ENCODE measurements around the gene FAM13C. TPM values are rescaled to one million over a fixed set of nuclear protein-coding genes. Genes with fewer than 3 reads are reported as not detected.

FAM13C gene
- total RNA-seq, 2 donors from 2014 or later: not detected

- H3K36me3 Mint-ChIP-seq (ENCODE audit: insufficient read depth in 2 of 2): no peaks in the 10 kb centered on the region
- H3K4me3 Mint-ChIP-seq: no peak overlapping the region
- no peak overlapping the region for H3K27ac Mint-ChIP-seq
- DNase-seq (no peak), ATAC-seq (replicated peaks in 1 of 2) (no peak)
- no peaks in the 10 kb centered on the region for H3K27me3 Mint-ChIP-seq (ENCODE audit: low read depth)
- no peaks in the 10 kb centered on the region for H3K4me1 Mint-ChIP-seq (ENCODE audit: low read depth)
- H3K9me3 Mint-ChIP-seq: no peaks in the 10 kb centered on the region
Measured at GRCh38 chr10:59324597-59324996, 37.8 kb downstream of the FAM13C start.

DNA sequence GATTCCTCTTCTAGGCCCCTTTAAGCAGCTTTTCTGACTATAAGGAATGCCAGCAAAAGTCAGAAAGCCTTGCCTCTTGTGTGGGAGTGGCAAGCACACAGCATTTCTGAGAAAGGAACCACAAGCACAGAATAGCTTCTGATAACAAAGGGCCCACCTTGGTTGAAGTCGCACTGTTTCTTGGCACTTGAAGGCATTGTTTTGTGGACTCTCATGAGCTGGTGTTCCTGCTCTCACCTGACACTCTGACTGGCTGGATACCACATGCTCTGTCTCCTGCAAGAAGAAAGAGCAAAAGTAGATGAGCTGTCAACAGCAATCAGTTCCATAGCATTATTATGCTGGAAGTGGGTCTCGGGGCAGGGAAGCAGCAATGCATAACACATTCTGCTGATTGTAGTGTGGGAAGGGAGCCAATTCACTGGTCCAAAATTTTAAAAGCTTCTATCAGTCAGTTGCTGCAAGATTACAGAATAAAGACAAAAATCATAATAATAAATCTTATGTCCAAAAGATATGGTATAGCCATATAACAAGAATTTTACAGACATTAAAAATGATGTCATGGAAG, 38.4 kb downstream of the FAM13C start:
- DNase-seq (no peak), ATAC-seq (replicated peaks in 1 of 2) (no peak)
- Mint-ChIP-seq H3K4me1 (ENCODE audit: low read depth) (no peaks in the 10 kb centered on the region), H3K4me3 (no peak overlapping the region), H3K9me3 (no peaks in the 10 kb centered on the region), H3K27ac (no peak overlapping the region), H3K27me3 (ENCODE audit: low read depth) (no peaks in the 10 kb centered on the region), H3K36me3 (ENCODE audit: insufficient read depth in 2 of 2) (no peaks in the 10 kb centered on the region)

- Mint-ChIP-seq H3K4me3 (no peak overlapping the region), H3K27me3 (ENCODE audit: low read depth) (no peaks in the 10 kb centered on the region), H3K36me3 (ENCODE audit: insufficient read depth in 2 of 2) (no peaks in the 10 kb centered on the region), H3K9me3 (no peaks in the 10 kb centered on the region), H3K27ac (no peak overlapping the region), H3K4me1 (ENCODE audit: low read depth) (no peaks in the 10 kb centered on the region)
- no peak for DNase-seq
- no peak for ATAC-seq (replicated peaks in 1 of 2)
Measured at GRCh38 chr10:59323036-59323459, 39.3 kb downstream of the FAM13C start.

GRCh38 chr10:59322131-59322530, 40.2 kb downstream of the FAM13C start:
- no peaks in the 10 kb centered on the region for H3K9me3 Mint-ChIP-seq
- no peaks in the 10 kb centered on the region for H3K36me3 Mint-ChIP-seq (ENCODE audit: insufficient read depth in 2 of 2)
- H3K27me3 Mint-ChIP-seq (ENCODE audit: low read depth): no peaks in the 10 kb centered on the region
- no peak for ATAC-seq (replicated peaks in 1 of 2)
- H3K4me3 Mint-ChIP-seq: no peak overlapping the region
- H3K4me1 Mint-ChIP-seq (ENCODE audit: low read depth): no peaks in the 10 kb centered on the region
- no peak for DNase-seq
- no peak overlapping the region for H3K27ac Mint-ChIP-seq

GRCh38 chr10:59320355-59320754, 42.0 kb downstream of the FAM13C start:
- no peaks in the 10 kb centered on the region for H3K36me3 Mint-ChIP-seq (ENCODE audit: insufficient read depth in 2 of 2)
- ATAC-seq (replicated peaks in 1 of 2) (no peak), DNase-seq (no peak)
- no peaks in the 10 kb centered on the region for H3K27me3 Mint-ChIP-seq (ENCODE audit: low read depth)
- no peak overlapping the region for H3K4me3 Mint-ChIP-seq
- no peaks in the 10 kb centered on the region for H3K9me3 Mint-ChIP-seq
- no peaks in the 10 kb centered on the region for H3K4me1 Mint-ChIP-seq (ENCODE audit: low read depth)
- H3K27ac Mint-ChIP-seq: no peak overlapping the region

GRCh38 chr10:59319854-59320253, 42.5 kb downstream of the FAM13C start:
- DNase-seq (no peak), ATAC-seq (replicated peaks in 1 of 2) (no peak)
- no peaks in the 10 kb centered on the region for H3K27me3 Mint-ChIP-seq (ENCODE audit: low read depth)
- no peaks in the 10 kb centered on the region for H3K9me3 Mint-ChIP-seq
- no peaks in the 10 kb centered on the region for H3K36me3 Mint-ChIP-seq (ENCODE audit: insufficient read depth in 2 of 2)
- no peaks in the 10 kb centered on the region for H3K4me1 Mint-ChIP-seq (ENCODE audit: low read depth)
- no peak overlapping the region for H3K27ac Mint-ChIP-seq
- H3K4me3 Mint-ChIP-seq: no peak overlapping the region

GRCh38 chr10:59317066-59317465, 45.3 kb downstream of the FAM13C start:
- ATAC-seq (replicated peaks in 1 of 2) (no peak), DNase-seq (no peak)
- Mint-ChIP-seq H3K4me3 (no peak overlapping the region), H3K27me3 (ENCODE audit: low read depth) (no peaks in the 10 kb centered on the region), H3K4me1 (ENCODE audit: low read depth) (no peaks in the 10 kb centered on the region), H3K27ac (no peak overlapping the region), H3K9me3 (peaks cover 0 to 2% of the 10 kb centered on the region in 2 donors), H3K36me3 (ENCODE audit: insufficient read depth in 2 of 2) (no peaks in the 10 kb centered on the region)

- peaks cover 0 to 2% of the 10 kb centered on the region in 2 donors for H3K9me3 Mint-ChIP-seq
- H3K27ac Mint-ChIP-seq: no peak overlapping the region
- H3K4me1 Mint-ChIP-seq (ENCODE audit: low read depth): no peaks in the 10 kb centered on the region
- H3K36me3 Mint-ChIP-seq (ENCODE audit: insufficient read depth in 2 of 2): no peaks in the 10 kb centered on the region
- DNase-seq (no peak), ATAC-seq (replicated peaks in 1 of 2) (no peak)
- H3K27me3 Mint-ChIP-seq (ENCODE audit: low read depth): no peaks in the 10 kb centered on the region
- no peak overlapping the region for H3K4me3 Mint-ChIP-seq
Measured at GRCh38 chr10:59315465-59315864, 46.9 kb downstream of the FAM13C start.

GRCh38 chr10:59314268-59314667, 48.1 kb downstream of the FAM13C start:
- Mint-ChIP-seq H3K36me3 (ENCODE audit: insufficient read depth in 2 of 2) (no peaks in the 10 kb centered on the region), H3K27ac (no peak overlapping the region), H3K4me1 (ENCODE audit: low read depth) (no peaks in the 10 kb centered on the region), H3K9me3 (peaks cover 0 to 2% of the 10 kb centered on the region in 2 donors), H3K27me3 (ENCODE audit: low read depth) (no peaks in the 10 kb centered on the region), H3K4me3 (no peak overlapping the region)
- ATAC-seq (replicated peaks in 1 of 2): no peak
- DNase-seq: no peak

DNA sequence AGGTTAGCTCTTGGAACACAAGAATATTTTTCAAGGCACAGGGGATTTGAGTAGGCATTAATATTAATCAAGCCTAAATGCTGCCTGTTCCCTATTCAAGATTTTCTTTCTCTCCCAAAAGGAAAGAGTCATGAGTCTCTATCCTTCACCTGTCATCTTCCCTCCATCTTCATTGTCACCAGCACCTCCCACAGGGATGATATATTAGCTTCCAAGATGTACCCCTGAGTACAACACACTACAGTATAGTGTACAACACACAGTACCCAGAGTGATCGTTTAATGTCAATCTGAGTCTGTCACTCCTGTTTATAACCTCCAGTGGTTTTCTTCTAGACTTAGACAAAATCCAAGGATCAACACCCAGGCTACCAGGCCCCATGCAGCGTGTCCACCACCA, 50.1 kb downstream of the FAM13C start:
- no peak for ATAC-seq (replicated peaks in 1 of 2)

GRCh38 chr10:59311025-59311424, 51.3 kb downstream of the FAM13C start:
- DNase-seq (no peak), ATAC-seq (replicated peaks in 1 of 2) (no peak)
- Mint-ChIP-seq H3K27me3 (ENCODE audit: low read depth) (no peaks in the 10 kb centered on the region), H3K4me3 (no peak overlapping the region), H3K27ac (no peak overlapping the region), H3K9me3 (peaks cover 2 to 4% of the 10 kb centered on the region in 2 donors), H3K36me3 (ENCODE audit: insufficient read depth in 2 of 2) (no peaks in the 10 kb centered on the region), H3K4me1 (ENCODE audit: low read depth) (no peaks in the 10 kb centered on the region)

More for the DNA sequence above, 50.1 kb downstream of the FAM13C start:
- H3K9me3 Mint-ChIP-seq: peaks cover 2 to 3% of the 10 kb centered on the region in 2 donors
- no peak overlapping the region for H3K4me3 Mint-ChIP-seq
- H3K4me1 Mint-ChIP-seq (ENCODE audit: low read depth): no peaks in the 10 kb centered on the region
- no peak for DNase-seq
- H3K27ac Mint-ChIP-seq: no peak overlapping the region
- no peaks in the 10 kb centered on the region for H3K36me3 Mint-ChIP-seq (ENCODE audit: insufficient read depth in 2 of 2)
- no peaks in the 10 kb centered on the region for H3K27me3 Mint-ChIP-seq (ENCODE audit: low read depth)

DNA sequence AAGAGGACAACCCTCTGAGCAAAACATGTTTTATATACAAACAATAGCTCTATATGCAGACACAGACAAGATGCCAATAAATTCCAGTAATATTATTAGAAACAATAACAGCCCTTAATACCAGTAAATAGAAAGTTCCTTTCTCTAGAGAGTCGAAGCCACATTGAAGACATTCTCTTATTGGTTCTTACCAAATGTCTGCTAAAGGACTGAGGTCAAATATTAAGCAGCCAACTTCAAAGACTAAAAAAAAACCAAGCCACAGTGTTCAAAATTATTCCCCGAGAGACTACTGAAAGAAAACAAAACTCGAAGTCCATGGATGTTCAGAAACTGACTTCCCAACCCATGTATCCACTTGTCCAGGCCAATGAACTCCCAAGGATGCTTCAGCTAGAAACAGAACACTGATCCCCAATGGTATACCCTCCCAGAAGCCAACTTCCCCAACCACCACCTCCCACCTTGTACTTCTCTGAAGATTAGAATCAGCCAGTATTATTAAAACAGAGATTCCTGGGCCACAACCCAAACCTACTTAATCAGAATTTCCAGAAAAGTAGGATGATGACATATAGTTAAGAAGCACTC, 51.9 kb downstream of the FAM13C start:
- ATAC-seq (replicated peaks in 1 of 2): no peak
- peaks cover 2 to 4% of the 10 kb centered on the region in 2 donors for H3K9me3 Mint-ChIP-seq
- DNase-seq: no peak
- no peaks in the 10 kb centered on the region for H3K36me3 Mint-ChIP-seq (ENCODE audit: insufficient read depth in 2 of 2)
- H3K27ac Mint-ChIP-seq: no peak overlapping the region
- H3K27me3 Mint-ChIP-seq (ENCODE audit: low read depth): no peaks in the 10 kb centered on the region
- H3K4me3 Mint-ChIP-seq: no peak overlapping the region
- no peaks in the 10 kb centered on the region for H3K4me1 Mint-ChIP-seq (ENCODE audit: low read depth)

GRCh38 chr10:59304521-59305097, 57.7 kb downstream of the FAM13C start:
- ATAC-seq (replicated peaks in 1 of 2) (no peak), DNase-seq (no peak)
- Mint-ChIP-seq H3K9me3 (peaks cover 0 to 6% of the 10 kb centered on the region in 2 donors), H3K27ac (no peak overlapping the region), H3K36me3 (ENCODE audit: insufficient read depth in 2 of 2) (no peaks in the 10 kb centered on the region), H3K4me1 (ENCODE audit: low read depth) (no peaks in the 10 kb centered on the region), H3K4me3 (no peak overlapping the region), H3K27me3 (ENCODE audit: low read depth) (no peaks in the 10 kb centered on the region)

GRCh38 chr10:59303018-59303417, 59.3 kb downstream of the FAM13C start:
- H3K4me1 Mint-ChIP-seq (ENCODE audit: low read depth): no peaks in the 10 kb centered on the region
- no peaks in the 10 kb centered on the region for H3K36me3 Mint-ChIP-seq (ENCODE audit: insufficient read depth in 2 of 2)
- ATAC-seq (replicated peaks in 1 of 2) (no peak), DNase-seq (no peak)
- H3K27me3 Mint-ChIP-seq (ENCODE audit: low read depth): no peaks in the 10 kb centered on the region
- no peak overlapping the region for H3K4me3 Mint-ChIP-seq
- peaks cover 0 to 3% of the 10 kb centered on the region in 2 donors for H3K9me3 Mint-ChIP-seq
- no peak overlapping the region for H3K27ac Mint-ChIP-seq

All from activated T-cell treated with anti-CD3 and anti-CD28 coated beads, Interleukin-2, amount 50 U/mL, for 72 hours (primary cell).